ENCODE measurements around the gene PHLDA2.
A peak's percentile ranks its signal among the peaks of the same experiment; 100 is the strongest.
"Not testable (repeated sequence)": the region's sequence is repeated elsewhere in the genome, so short reads cannot be mapped to it uniquely, and the experiment has no call there.

The PHLDA2 gene

DNA sequence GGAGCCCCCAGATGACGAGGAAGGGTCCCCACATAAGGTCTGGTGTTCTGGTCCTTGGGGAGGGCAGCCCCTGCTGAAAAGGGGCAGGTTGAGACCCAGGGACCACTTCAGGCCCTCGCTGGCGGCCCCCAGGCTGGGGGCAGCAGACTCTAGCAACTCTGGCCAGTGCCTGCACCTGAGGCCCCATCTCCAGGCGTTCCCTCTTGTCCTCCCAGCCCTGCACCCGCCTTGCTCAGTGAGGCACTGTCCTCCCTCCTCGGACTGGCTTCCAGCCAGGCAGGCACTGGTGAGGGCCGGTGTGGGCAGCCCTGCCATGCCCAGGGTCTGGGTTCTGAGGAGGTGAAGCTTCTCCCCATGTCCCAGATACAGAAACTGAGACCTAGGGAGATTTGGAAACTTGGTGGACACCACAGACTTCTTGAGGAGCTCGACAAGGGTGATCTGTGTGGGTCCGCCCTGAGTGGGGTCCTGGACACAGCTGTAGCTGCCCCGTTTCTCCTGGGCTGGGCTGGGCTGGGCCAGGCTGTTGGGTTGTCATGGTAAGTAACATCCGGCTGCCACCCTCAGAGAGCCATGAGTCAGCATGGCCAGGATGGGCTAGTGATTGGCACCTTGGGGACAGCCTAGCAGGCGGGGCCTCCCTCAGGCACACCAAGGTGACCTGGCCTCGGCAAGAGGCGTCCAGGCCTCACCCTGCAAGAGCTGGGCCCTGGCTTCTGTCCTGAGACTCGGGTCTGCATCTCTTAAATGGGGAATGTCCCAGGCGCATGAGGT is 11.1 kb upstream of the PHLDA2 start:
- Histone ChIP-seq H3K36me3 (ENCODE audit: control insufficient read depth in 2 of 2, insufficient read depth in 1 of 2, low read length in 2 of 2) (peaks cover 0 to 25% of the 10 kb centered on the region in 2 experiments; a peak in 1 of 3 replicates), H3K4me3 (ENCODE audit: low read depth, low read length) (no peak overlapping the region), H3K27ac (ENCODE audit: extremely low read depth, low read depth, low read length) (no peak overlapping the region), H3K9me3 (ENCODE audit: control insufficient read depth, insufficient read depth, low read depth, low read length) (no peaks in the 10 kb centered on the region), H3K4me1 (ENCODE audit: control insufficient read depth, insufficient read depth, low read length) (no peaks in the 10 kb centered on the region)
- CTCF ChIA-PET, result interaction anchor here (0.6 to 2.9 kb wide), 3 partner anchors 10 to 170 kb away, joined by 3 to 9 read pairs (median 3); partner anchors contain the start of gene PHLDA2
- TF ChIP-seq, protein P1, sequence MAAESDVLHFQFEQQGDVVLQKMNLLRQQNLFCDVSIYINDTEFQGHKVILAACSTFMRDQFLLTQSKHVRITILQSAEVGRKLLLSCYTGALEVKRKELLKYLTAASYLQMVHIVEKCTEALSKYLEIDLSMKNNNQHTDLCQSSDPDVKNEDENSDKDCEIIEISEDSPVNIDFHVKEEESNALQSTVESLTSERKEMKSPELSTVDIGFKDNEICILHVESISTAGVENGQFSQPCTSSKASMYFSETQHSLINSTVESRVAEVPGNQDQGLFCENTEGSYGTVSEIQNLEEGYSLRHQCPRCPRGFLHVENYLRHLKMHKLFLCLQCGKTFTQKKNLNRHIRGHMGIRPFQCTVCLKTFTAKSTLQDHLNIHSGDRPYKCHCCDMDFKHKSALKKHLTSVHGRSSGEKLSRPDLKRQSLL (tag by site-specific recombination; IDR thresholded peaks at IDR 0.05), result no peak
- no peak for TF ChIP-seq ZIC2 (tag by site-specific recombination; IDR thresholded peaks at IDR 0.05)
- TF ChIP-seq GLIS2 (tag by site-specific recombination; IDR thresholded peaks at IDR 0.05), result no peak
- TF ChIP-seq, protein P2, sequence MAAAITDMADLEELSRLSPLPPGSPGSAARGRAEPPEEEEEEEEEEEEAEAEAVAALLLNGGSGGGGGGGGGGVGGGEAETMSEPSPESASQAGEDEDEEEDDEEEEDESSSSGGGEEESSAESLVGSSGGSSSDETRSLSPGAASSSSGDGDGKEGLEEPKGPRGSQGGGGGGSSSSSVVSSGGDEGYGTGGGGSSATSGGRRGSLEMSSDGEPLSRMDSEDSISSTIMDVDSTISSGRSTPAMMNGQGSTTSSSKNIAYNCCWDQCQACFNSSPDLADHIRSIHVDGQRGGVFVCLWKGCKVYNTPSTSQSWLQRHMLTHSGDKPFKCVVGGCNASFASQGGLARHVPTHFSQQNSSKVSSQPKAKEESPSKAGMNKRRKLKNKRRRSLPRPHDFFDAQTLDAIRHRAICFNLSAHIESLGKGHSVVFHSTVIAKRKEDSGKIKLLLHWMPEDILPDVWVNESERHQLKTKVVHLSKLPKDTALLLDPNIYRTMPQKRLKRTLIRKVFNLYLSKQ (tag by site-specific recombination; IDR thresholded peaks at IDR 0.05; ENCODE audit: borderline replicate concordance), result no peak
- TF ChIP-seq ZNF768 (tag by site-specific recombination; IDR thresholded peaks at IDR 0.05), result no peak
- TF ChIP-seq, protein P3, sequence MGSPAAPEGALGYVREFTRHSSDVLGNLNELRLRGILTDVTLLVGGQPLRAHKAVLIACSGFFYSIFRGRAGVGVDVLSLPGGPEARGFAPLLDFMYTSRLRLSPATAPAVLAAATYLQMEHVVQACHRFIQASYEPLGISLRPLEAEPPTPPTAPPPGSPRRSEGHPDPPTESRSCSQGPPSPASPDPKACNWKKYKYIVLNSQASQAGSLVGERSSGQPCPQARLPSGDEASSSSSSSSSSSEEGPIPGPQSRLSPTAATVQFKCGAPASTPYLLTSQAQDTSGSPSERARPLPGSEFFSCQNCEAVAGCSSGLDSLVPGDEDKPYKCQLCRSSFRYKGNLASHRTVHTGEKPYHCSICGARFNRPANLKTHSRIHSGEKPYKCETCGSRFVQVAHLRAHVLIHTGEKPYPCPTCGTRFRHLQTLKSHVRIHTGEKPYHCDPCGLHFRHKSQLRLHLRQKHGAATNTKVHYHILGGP (tag by site-specific recombination; IDR thresholded peaks at IDR 0.05), result no peak
- TF ChIP-seq ZNF211 (tag by site-specific recombination; IDR thresholded peaks at IDR 0.05; ENCODE audit: low read depth), result no peak
- POLR2A ChIA-PET, result interaction anchor here (1.1 kb wide), 1 partner anchor 17 kb away, joined by 3 read pairs; no protein-coding TSS in a partner anchor

DNA sequence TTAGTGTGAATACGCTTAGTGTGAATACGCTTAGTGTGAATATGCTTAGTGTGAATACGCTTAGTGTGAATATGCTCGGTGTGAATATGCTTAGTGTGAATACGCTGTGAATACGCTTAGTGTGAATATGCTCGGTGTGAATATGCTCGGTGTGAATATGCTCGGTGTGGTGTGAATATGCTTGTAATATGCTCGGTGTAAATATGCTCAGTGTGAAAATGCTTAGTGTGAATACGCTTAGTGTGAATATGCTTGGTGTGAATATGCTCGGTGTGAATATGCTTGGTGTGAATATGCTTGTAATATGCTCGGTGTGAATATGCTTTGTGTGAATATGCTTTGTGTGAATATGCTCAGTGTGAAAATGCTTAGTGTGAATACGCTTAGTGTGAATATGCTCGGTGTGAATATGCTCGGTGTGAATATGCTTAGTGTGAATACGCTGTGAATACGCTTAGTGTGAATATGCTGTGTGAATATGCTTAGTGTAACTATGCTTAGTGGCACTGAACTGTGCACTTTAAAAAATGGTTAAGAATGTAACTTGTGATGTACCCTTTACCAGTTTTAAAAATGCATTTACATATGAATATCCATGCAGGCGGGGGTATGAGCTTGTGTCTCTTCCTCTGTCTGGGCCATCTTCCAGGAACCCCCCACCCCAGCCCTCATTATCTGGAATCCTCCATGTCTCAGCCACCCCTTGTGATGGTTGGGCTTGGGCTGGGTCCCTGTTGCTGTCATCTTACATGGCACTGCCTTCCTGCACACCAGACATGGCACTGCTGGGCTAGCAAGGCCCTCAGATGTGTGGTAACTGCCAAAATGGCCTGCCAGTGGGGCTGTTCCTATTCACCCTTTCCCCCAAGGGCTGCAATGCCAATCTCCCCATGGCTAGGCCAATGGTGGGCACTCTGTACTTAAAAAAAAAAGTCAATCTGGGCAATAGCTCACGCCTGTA is 9.5 kb upstream of the PHLDA2 start:
- POLR2A ChIA-PET; H3K36me3 ChIP-seq (ENCODE audit: control insufficient read depth in 2 of 2, insufficient read depth in 1 of 2, low read length in 2 of 2); H3K27ac ChIP-seq (ENCODE audit: extremely low read depth, low read depth, low read length); H3K4me3 ChIP-seq (ENCODE audit: low read depth, low read length); H3K9me3 ChIP-seq (ENCODE audit: control insufficient read depth, insufficient read depth, low read depth, low read length); H3K4me1 ChIP-seq (ENCODE audit: control insufficient read depth, insufficient read depth, low read length): not testable (repeated sequence)
- CTCF ChIA-PET, result interaction anchor here (0.7 kb wide), 1 partner anchor 10 kb away, joined by 3 read pairs; the partner anchor contains the start of gene PHLDA2
- peak; percentile 83 for TF ChIP-seq SETDB1 (IDR thresholded peaks at IDR 0.05; ENCODE audit: insufficient read length, low read length)
- TF ChIP-seq, protein P4, sequence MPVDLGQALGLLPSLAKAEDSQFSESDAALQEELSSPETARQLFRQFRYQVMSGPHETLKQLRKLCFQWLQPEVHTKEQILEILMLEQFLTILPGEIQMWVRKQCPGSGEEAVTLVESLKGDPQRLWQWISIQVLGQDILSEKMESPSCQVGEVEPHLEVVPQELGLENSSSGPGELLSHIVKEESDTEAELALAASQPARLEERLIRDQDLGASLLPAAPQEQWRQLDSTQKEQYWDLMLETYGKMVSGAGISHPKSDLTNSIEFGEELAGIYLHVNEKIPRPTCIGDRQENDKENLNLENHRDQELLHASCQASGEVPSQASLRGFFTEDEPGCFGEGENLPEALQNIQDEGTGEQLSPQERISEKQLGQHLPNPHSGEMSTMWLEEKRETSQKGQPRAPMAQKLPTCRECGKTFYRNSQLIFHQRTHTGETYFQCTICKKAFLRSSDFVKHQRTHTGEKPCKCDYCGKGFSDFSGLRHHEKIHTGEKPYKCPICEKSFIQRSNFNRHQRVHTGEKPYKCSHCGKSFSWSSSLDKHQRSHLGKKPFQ (tag by site-specific recombination; IDR thresholded peaks at IDR 0.05), result peak; percentile 99

DNA sequence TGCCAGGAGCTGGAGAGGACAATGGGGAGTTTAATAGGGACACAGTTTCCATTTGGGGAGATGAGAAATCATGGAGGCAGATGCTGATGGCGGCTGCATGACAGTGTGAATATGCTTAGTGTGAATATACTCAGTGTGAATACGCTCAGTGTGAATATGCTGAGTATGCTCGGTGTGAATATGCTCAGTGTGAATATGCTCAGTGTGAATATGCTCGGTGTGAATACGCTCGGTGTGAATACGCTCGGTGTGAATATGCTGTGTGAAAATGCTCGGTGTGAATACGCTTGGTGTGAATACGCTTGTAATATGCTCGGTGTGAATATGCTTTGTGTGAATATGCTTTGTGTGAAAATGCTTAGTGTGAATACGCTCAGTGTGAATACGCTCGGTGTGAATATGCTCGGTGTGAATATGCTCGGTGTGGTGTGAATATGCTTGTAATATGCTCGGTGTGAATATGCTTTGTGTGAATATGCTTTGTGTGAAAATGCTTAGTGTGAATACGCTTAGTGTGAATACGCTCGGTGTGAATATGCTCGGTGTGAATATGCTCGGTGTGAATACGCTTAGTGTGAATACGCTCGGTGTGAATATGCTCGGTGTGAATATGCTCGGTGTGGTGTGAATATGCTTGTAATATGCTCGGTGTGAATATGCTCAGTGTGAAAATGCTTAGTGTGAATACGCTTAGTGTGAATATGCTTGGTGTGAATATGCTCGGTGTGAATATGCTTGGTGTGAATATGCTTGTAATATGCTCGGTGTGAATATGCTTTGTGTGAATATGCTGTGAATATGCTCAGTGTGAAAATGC is 8.6 kb upstream of the PHLDA2 start:
- H3K4me3 ChIP-seq (ENCODE audit: low read depth, low read length); H3K4me1 ChIP-seq (ENCODE audit: control insufficient read depth, insufficient read depth, low read length); H3K36me3 ChIP-seq (ENCODE audit: control insufficient read depth in 2 of 2, insufficient read depth in 1 of 2, low read length in 2 of 2); H3K27ac ChIP-seq (ENCODE audit: extremely low read depth, low read depth, low read length); POLR2A ChIA-PET; H3K9me3 ChIP-seq (ENCODE audit: control insufficient read depth, insufficient read depth, low read depth, low read length): not testable (repeated sequence)
- CTCF ChIA-PET, result interaction anchor here (0.7 kb wide), 1 partner anchor 627 kb away, joined by 4 read pairs; no protein-coding TSS in a partner anchor
- TF ChIP-seq, protein P4 (tag by site-specific recombination; IDR thresholded peaks at IDR 0.05), result peak; percentile 99
- TF ChIP-seq ZNF140 (tag by site-specific recombination; IDR thresholded peaks at IDR 0.05) (0 out of 2 replicates have a peak, but pooled peaks have one; percentile 21), SETDB1 (IDR thresholded peaks at IDR 0.05; ENCODE audit: insufficient read length, low read length) (peak; percentile 95)
